Testis (tissue), 3 donors: ENCODE results near the gene PLCXD3. TPM values are rescaled to one million over a fixed set of nuclear protein-coding genes. Genes with fewer than 3 reads are reported as not detected.
A peak's percentile ranks its signal among the peaks of the same experiment; 100 is the strongest.

Experiments used
- DNase-seq: peaks from one replicate; pipeline ENCODE4 v3.0.0-alpha.2; 2019
- H3K27ac ChIP-seq, 2 donors: fragments of 200-600 bp; sonication (generic); one replicate each; pipeline ENCODE4 v1.5.1; 2019
- H3K27me3 ChIP-seq: fragments of 200-600 bp; sonication (generic); one replicate; pipeline ENCODE4 v1.5.1; 2019
- H3K36me3 ChIP-seq: fragments of 200-600 bp; sonication (generic); one replicate; pipeline ENCODE4 v1.5.1; 2017; ENCODE audit warnings: low read depth; ENCODE audit errors: missing control alignments
- H3K4me1 ChIP-seq: fragments of 200-600 bp; sonication (generic); one replicate; pipeline ENCODE4 v1.5.1; 2019
- H3K4me3 ChIP-seq, 2 donors: fragments of 200-600 bp; sonication (generic); one replicate each; pipeline ENCODE4 v1.5.1; 2017 to 2019
- H3K9me3 ChIP-seq: fragments of 200-600 bp; sonication (generic); one replicate; pipeline ENCODE4 v1.5.1; 2017
- POLR2A ChIP-seq: fragments of 450-650 bp; IDR thresholded peaks from one replicate; pipeline ENCODE4 v1.6.1; 2017; ENCODE audit warnings: antibody characterized with exemption, mild to moderate bottlenecking, moderate library complexity
- whole genome bisulfite sequencing, 2 donors: methylation state at CpG; one replicate each; pipeline ENCODE4 v1.1.5; 2018; 5-methylcytosine and 5-hydroxymethylcytosine counted together
- intact Hi-C: fragments of 100-400 bp; cut with DNase I; formaldehyde crosslinking; loops from one replicate; pipeline ENCODE4 v1.15.1; 2023; ENCODE audit warnings: low total_unique reads
- polyA plus RNA-seq: library from polyadenylated mRNA; stranded (reverse); fragments of 350-450 nt; fragmentation: Illumina TruSeq; extraction: RNeasy Lipid Tissue Mini Kit (QIAGEN cat#74804); gene quantifications from one replicate; pipeline ENCODE4 v1.2.3, GENCODE V29; 2014; ENCODE audit warnings: low read depth, low replicate concordance; ENCODE audit not compliant: insufficient read depth
- total RNA-seq, 2 donors: library from RNA; depleted of rRNA; stranded (reverse); fragments of >200 nt; gene quantifications; one replicate each; pipeline ENCODE4 v1.2.3, GENCODE V29; 2016
- TF ChIP-seq, protein P1 (sequence below), 3 experiments: fragments of 450-650 bp in 2 of 3; fragments of 200-600 bp in 1 of 3; sonication (generic) in 1 of 3; IDR thresholded peaks; one replicate each; pipeline ENCODE4 v1.5.1; 2016 to 2019; ENCODE audit warnings: antibody characterized with exemption in 3 of 3, mild to moderate bottlenecking in 2 of 3, moderate library complexity in 1 of 3

Gene PLCXD3
- total and polyA plus RNA-seq, 3 donors from 2014 or later, result 0.78 to 1.8 (median 1.7) TPM

DNA sequence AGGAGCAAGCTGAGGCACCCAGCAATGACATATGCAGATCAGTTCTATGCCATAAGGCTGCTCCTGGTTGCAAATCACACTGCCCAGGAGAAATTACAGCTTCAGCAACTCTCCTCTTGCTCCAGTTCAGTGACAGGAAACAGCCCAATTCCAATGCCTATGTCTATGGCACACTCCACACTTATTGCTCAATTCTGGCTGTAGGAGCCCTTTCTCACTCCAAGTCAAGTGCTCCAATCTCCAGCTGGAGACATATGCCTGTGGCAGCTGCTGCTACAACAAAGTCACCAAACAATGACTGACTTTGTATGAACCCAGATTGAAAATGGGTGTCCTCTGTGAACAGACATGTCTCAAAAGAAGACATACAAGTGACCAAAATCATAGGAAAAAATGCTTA lies 31.8 kb upstream of the PLCXD3 start:
- no peak for TF ChIP-seq POLR2A
- TF ChIP-seq, protein P1, sequence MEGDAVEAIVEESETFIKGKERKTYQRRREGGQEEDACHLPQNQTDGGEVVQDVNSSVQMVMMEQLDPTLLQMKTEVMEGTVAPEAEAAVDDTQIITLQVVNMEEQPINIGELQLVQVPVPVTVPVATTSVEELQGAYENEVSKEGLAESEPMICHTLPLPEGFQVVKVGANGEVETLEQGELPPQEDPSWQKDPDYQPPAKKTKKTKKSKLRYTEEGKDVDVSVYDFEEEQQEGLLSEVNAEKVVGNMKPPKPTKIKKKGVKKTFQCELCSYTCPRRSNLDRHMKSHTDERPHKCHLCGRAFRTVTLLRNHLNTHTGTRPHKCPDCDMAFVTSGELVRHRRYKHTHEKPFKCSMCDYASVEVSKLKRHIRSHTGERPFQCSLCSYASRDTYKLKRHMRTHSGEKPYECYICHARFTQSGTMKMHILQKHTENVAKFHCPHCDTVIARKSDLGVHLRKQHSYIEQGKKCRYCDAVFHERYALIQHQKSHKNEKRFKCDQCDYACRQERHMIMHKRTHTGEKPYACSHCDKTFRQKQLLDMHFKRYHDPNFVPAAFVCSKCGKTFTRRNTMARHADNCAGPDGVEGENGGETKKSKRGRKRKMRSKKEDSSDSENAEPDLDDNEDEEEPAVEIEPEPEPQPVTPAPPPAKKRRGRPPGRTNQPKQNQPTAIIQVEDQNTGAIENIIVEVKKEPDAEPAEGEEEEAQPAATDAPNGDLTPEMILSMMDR (IDR thresholded peaks at IDR 0.05), result no peak
- Histone ChIP-seq H3K27ac (no peak overlapping the region), H3K27me3 (no peaks in the 10 kb centered on the region), H3K9me3 (no peaks in the 10 kb centered on the region), H3K4me3 (no peak overlapping the region), H3K36me3 (no peaks in the 10 kb centered on the region), H3K4me1 (no peaks in the 10 kb centered on the region)
- intact Hi-C loops, result no loop called here
- no peak for DNase-seq

DNA sequence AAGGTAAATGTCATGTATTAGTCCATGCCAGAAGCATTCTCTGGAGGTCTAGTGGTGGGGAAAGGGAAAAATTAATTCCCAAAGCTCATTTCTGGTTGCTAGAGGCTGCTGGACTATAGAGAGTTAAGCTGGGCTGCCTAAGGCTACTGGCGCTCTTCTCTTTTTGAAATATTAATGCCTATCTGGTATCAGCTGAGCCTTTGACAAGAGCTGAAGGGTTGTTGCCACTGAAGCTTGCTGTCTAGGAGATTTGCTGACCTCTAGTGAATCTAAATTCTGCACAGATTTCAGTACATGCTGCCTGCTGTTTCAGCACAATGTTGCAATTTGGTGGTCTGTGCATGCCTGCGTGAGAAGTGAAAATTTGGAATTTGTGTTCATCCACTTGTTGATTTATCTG lies 29.1 kb upstream of the PLCXD3 start:
- peak; percentile 21 for DNase-seq
- Histone ChIP-seq H3K4me3 (no peak overlapping the region), H3K27me3 (no peaks in the 10 kb centered on the region), H3K27ac (no peak overlapping the region), H3K9me3 (no peaks in the 10 kb centered on the region), H3K4me1 (no peaks in the 10 kb centered on the region), H3K36me3 (no peaks in the 10 kb centered on the region)
- intact Hi-C loops, result no loop called here
- WGBS, 2 donors, result 54 to 77% methylated on average over 2 of the region's 2 CpGs
- no peak for TF ChIP-seq POLR2A
- TF ChIP-seq, protein P1 (IDR thresholded peaks at IDR 0.05), result no peak

DNA sequence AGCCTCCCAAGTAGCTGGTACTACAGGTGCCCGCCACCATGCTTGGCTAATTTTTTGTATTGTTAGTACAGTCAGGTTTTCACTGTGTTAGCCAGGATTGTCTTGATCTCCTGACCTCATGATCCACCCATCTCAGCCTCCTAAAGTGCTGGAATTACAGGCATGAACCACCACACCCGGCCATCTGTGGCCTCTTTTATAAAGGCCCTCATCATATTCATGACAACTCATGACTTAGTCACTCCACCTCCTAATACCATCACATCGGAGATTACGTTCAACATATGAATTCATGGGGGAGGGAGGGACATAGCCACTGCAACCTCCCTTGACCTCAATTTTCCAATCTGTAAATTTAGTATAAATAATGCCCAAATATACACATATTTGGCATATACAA lies 27.2 kb upstream of the PLCXD3 start:
- Histone ChIP-seq H3K9me3 (no peaks in the 10 kb centered on the region), H3K4me3 (no peak overlapping the region), H3K27ac (no peak overlapping the region), H3K36me3 (no peaks in the 10 kb centered on the region), H3K4me1 (no peaks in the 10 kb centered on the region), H3K27me3 (no peaks in the 10 kb centered on the region)
- DNase-seq, result no peak
- WGBS, 2 donors, result 92 to 98% methylated on average over 4 of the region's 4 CpGs
- intact Hi-C loops, result no loop called here
- TF ChIP-seq, protein P1 (IDR thresholded peaks at IDR 0.05), result no peak
- TF ChIP-seq POLR2A, result no peak

DNA sequence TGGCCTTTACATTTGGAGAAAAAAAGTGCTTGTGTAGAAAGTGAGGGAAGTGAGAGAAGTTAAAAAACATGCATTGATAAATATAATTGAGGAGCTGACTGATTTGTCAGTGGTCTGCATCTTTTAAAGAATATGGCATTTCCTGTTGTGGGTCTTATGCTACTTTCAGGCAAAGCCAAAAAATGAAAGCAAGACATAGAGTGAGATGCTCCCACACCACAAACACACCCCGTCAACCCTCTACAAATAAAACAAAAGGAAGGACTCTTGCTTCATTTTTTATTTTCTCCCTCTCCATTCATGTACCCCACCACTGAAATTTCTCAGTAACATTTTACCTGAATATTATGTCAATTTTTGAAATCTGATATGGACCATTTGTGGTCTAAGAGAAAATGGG lies 22.1 kb upstream of the PLCXD3 start:
- intact Hi-C loops, result no loop called here
- Histone ChIP-seq H3K36me3 (no peaks in the 10 kb centered on the region), H3K27ac (no peak overlapping the region), H3K27me3 (no peaks in the 10 kb centered on the region), H3K4me1 (peaks cover 6% of the 10 kb centered on the region), H3K9me3 (no peaks in the 10 kb centered on the region), H3K4me3 (no peak overlapping the region)
- WGBS, 2 donors, result 82 to 85% methylated on average over 1 of the region's 1 CpG
- no peak for TF ChIP-seq POLR2A
- TF ChIP-seq, protein P1 (IDR thresholded peaks at IDR 0.05), result no peak
- no peak for DNase-seq

DNA sequence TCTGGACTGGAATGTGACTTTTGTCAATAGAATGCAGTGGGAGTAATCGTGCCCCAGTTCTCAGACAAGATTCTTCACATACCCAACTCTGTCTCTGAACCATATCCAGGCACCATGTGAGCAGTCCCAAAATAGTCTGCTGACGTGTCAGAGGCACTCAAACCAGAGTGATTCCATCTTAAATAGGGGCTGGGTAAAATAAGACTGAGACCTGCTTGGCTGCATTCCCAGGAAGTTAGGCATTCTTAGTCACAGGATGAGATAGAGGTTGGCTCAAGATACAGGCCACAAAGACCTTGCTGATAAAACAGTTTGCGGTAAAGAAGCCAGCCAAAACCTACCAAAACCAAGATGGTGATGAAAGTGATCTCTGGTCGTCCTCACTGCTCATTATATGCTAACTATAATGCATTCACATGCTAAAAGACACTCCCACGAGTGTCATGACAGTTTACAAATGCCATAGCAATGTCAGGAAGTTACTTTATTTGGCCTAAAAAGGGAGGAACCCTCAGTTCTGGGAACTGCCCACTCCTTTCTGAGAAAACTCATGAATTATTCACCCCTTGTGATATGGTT lies 16.9 kb upstream of the PLCXD3 start:
- no peaks in the 10 kb centered on the region for H3K9me3 ChIP-seq
- peak overlapping the region in 1 of 2 donors; percentile 55 for H3K27ac ChIP-seq
- H3K4me3 ChIP-seq, result no peak overlapping the region
- TF ChIP-seq, protein P1 (IDR thresholded peaks at IDR 0.05), result no peak
- no peak for TF ChIP-seq POLR2A
- peak; percentile 84 for DNase-seq
- H3K4me1 ChIP-seq, result peaks cover 7% of the 10 kb centered on the region
- H3K27me3 ChIP-seq, result no peaks in the 10 kb centered on the region
- H3K36me3 ChIP-seq, result no peaks in the 10 kb centered on the region
- WGBS, 2 donors, result 47 to 69% methylated on average over 5 of the region's 5 CpGs
- intact Hi-C loops, result no loop called here
